ENCODE measurements around the gene CD74.

CD74 gene

DNA sequence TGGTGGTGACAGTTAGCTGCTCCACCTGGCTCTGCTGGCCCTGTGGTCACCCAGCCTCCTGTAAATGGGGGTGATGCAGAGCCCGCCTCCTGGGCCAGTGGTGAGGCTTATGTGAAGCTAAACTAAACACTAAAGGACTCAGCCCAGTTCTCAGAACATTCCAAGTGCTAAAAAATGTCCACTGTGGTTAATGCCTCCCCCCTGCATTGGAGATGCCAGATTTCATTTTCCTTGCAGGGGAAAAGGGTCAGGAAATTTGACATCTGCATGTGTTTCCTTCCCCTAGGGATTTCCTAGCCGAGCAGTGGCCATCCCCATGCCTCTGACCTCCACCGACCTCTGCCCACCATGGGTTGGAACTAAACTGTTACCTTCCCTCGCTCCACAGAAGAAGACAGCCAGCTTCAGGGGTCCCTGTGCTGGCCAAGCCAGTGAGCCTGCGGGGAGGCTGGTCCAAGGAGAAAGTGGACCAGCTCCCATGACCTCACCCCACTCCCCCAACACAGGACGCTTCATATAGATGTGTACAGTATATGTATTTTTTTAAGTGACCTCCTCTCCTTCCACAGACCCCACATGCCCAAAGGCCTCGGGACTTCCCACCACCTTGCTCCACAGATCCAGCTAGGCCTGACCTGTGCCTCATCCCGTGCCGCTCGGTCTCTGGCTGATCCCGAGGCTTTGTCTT lies 13.0 kb downstream of the CD74 start:
- H3K4me3 ChIP-seq (ENCODE audit: low read length): no peak overlapping the region
- H3K4me1 ChIP-seq (ENCODE audit: control insufficient read depth, low read depth, low read length): no peaks in the 10 kb centered on the region
- no peaks in the 10 kb centered on the region for H3K27me3 ChIP-seq (ENCODE audit: control insufficient read depth, insufficient read depth, low read length)
- H3K9me3 ChIP-seq (ENCODE audit: control insufficient read depth, low read depth, low read length): no peaks in the 10 kb centered on the region
- H3K9ac ChIP-seq (ENCODE audit: low read length): no peak overlapping the region
- H3K27ac ChIP-seq (ENCODE audit: low read length): no peak overlapping the region
- H3K36me3 ChIP-seq (ENCODE audit: control insufficient read depth, low read depth, low read length): peaks cover 59% of the 10 kb centered on the region

DNA sequence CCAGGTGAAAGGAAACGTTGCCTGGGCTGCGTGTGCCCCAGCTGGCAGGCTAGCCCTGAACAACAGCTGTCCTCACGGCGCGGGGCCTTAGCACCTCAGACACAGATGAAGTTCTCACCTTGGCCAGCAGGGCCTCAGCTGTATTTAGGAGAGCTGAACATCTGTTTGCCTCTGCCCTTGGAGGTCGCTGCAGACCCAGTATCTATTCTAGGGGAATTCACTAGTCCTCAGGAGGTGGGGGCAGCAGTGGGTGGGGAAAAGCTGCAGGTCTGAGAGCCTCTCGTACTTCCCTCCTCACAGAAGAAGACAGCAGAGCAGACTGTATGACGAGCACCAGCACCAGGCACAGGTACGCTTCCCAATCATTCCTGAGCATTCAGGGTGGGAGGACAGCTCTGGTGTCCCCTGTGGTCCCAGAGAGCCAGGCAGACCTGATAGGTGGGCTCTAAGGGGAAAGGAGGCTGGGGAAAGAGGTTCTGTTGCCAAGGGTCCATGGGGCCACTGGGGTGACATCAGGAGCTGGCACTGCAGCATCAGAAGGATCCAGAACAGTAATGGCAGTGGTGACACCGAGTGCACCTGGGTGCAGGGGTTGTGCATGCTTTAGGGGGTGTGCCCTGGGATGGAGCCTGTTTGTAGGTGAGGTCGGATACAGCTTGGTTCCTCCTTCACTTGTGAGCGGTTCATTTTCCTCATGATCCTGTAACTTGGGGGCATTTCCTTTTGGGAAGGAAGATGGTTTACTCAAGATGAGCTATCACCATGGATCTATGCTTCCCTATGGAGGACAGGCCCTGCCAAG lies 13.8 kb downstream of the CD74 start:
- H3K9ac ChIP-seq (ENCODE audit: low read length): no peak overlapping the region
- H3K4me1 ChIP-seq (ENCODE audit: control insufficient read depth, low read depth, low read length): no peaks in the 10 kb centered on the region
- no peaks in the 10 kb centered on the region for H3K9me3 ChIP-seq (ENCODE audit: control insufficient read depth, low read depth, low read length)
- no peak overlapping the region for H3K27ac ChIP-seq (ENCODE audit: low read length)
- H3K4me3 ChIP-seq (ENCODE audit: low read length): no peak overlapping the region
- no peaks in the 10 kb centered on the region for H3K27me3 ChIP-seq (ENCODE audit: control insufficient read depth, insufficient read depth, low read length)
- peaks cover 64% of the 10 kb centered on the region for H3K36me3 ChIP-seq (ENCODE audit: control insufficient read depth, low read depth, low read length)

DNA sequence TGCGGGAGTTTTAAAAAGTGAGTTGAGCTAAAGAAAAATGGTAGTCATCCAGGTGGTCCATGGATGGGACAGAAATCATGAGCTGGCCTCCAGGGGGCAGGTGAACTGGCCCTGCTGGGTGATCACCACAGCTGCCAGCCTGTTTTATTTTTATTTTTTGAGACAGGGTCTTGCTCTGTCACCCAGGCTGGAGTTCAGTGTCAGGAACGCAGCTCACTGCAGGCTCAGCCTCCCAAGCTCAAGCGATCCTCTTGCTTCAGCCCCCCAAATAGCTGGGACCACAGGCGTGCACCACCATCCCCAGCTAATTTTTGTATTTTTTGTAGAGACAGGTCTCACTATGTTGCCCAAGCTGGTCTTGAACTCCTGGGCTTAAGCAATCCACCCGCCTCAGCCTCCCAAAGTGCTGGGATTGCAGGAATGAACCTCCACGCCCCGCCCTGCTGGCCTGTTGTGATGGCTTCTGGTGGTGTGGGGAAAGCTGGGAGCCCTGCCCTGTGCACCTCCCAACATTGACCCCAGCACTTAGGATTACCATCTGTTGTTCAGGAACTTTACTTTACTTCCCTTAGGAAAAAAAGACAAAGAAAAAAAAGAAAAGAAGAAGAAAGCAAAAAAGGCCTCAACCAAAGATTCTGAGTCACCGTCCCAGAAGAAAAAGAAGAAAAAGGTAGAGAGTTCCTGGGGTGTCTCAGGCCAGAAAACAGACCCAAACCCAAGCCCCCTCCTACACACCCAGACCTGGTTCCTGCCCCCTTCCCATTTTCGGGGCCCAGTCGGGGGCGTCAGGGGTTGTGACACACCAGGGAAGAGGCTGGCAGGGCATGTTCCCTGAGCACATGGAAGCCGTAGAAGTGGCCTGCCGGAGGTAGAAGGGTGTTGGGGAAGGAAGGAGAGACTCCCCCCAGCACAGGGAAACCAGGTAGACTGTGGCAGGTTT lies 14.7 kb downstream of the CD74 start:
- Histone ChIP-seq H3K36me3 (ENCODE audit: control insufficient read depth, low read depth, low read length) (peaks cover 70% of the 10 kb centered on the region), H3K27ac (ENCODE audit: low read length) (no peak overlapping the region), H3K9ac (ENCODE audit: low read length) (no peak overlapping the region), H3K27me3 (ENCODE audit: control insufficient read depth, insufficient read depth, low read length) (no peaks in the 10 kb centered on the region), H3K9me3 (ENCODE audit: control insufficient read depth, low read depth, low read length) (no peaks in the 10 kb centered on the region), H3K4me1 (ENCODE audit: control insufficient read depth, low read depth, low read length) (no peaks in the 10 kb centered on the region), H3K4me3 (ENCODE audit: low read length) (no peak overlapping the region)

DNA sequence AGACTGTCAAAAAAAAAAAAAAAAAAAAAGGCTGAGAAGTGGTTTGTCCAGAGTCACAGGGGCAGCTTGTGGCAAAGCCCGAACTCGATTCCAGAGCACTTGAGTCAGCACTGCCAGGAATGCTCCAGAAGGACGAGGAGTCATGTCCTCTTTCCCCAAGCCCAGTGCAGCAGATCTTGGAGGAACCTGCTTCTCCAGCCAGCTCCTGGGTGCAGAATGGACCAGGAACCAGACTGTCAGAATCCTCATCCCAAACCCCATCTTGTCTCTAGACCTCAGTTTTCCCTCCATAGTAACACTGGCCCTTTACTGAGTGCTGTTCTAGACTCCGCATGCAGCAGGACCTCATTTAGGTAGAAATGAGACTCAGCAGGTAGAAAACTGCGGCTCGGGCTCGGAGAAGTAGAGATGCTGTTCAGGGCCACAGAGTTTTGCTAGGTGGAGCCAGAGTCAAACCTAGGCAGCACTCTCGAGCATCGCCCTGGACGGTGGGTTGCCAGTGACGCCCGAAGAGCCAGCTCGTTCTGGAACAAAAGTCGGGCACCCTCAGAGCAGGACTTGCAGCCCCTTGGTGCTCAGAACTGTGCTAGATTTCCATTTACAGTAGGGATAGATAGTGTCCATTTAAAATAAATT lies 15.4 kb downstream of the CD74 start:
- Histone ChIP-seq H3K27ac (ENCODE audit: low read length) (no peak overlapping the region), H3K27me3 (ENCODE audit: control insufficient read depth, insufficient read depth, low read length) (no peaks in the 10 kb centered on the region)

DNA sequence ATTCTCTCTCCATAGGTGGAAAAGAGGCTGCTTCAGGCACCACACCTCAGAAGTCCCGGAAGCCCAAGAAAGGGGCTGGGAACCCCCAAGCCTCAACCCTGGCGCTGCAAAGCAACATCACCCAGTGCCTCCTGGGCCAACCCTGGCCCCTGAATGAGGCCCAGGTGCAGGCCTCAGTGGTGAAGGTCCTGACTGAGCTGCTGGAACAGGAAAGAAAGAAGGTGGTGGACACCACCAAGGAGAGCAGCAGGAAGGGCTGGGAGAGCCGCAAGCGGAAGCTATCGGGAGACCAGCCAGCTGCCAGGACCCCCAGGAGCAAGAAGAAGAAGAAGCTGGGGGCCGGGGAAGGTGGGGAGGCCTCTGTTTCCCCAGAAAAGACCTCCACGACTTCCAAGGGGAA lies 16.4 kb downstream of the CD74 start:
- Histone ChIP-seq H3K4me3 (ENCODE audit: low read length) (no peak overlapping the region), H3K36me3 (ENCODE audit: control insufficient read depth, low read depth, low read length) (peaks cover 86% of the 10 kb centered on the region), H3K27ac (ENCODE audit: low read length) (no peak overlapping the region), H3K9me3 (ENCODE audit: control insufficient read depth, low read depth, low read length) (no peaks in the 10 kb centered on the region), H3K4me1 (ENCODE audit: control insufficient read depth, low read depth, low read length) (no peaks in the 10 kb centered on the region), H3K27me3 (ENCODE audit: control insufficient read depth, insufficient read depth, low read length) (no peaks in the 10 kb centered on the region), H3K9ac (ENCODE audit: low read length) (no peak overlapping the region)

More for the DNA sequence above, 15.4 kb downstream of the CD74 start:
- Histone ChIP-seq H3K36me3 (ENCODE audit: control insufficient read depth, low read depth, low read length) (peaks cover 77% of the 10 kb centered on the region), H3K4me3 (ENCODE audit: low read length) (no peak overlapping the region), H3K9me3 (ENCODE audit: control insufficient read depth, low read depth, low read length) (no peaks in the 10 kb centered on the region), H3K4me1 (ENCODE audit: control insufficient read depth, low read depth, low read length) (no peaks in the 10 kb centered on the region), H3K9ac (ENCODE audit: low read length) (no peak overlapping the region)

DNA sequence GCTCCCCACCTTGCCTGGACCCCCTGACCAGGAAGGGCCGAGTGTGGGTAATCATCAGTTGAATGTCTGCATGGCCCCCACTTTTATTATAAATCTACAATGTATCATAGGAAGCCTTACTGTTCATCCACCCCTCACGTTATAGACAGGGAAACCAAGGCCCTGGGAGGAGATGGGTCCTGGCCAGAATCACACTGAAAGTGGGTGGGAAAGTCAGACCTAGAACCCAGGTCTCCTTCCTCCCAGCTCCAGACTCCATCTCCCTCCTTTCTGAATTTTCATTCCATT lies 17.1 kb downstream of the CD74 start:
- no peaks in the 10 kb centered on the region for H3K9me3 ChIP-seq (ENCODE audit: control insufficient read depth, low read depth, low read length)
- no peak overlapping the region for H3K27ac ChIP-seq (ENCODE audit: low read length)
- no peak overlapping the region for H3K9ac ChIP-seq (ENCODE audit: low read length)
- H3K4me1 ChIP-seq (ENCODE audit: control insufficient read depth, low read depth, low read length): no peaks in the 10 kb centered on the region
- H3K4me3 ChIP-seq (ENCODE audit: low read length): no peak overlapping the region
- H3K36me3 ChIP-seq (ENCODE audit: control insufficient read depth, low read depth, low read length): peaks cover 86% of the 10 kb centered on the region
- no peaks in the 10 kb centered on the region for H3K27me3 ChIP-seq (ENCODE audit: control insufficient read depth, insufficient read depth, low read length)

DNA sequence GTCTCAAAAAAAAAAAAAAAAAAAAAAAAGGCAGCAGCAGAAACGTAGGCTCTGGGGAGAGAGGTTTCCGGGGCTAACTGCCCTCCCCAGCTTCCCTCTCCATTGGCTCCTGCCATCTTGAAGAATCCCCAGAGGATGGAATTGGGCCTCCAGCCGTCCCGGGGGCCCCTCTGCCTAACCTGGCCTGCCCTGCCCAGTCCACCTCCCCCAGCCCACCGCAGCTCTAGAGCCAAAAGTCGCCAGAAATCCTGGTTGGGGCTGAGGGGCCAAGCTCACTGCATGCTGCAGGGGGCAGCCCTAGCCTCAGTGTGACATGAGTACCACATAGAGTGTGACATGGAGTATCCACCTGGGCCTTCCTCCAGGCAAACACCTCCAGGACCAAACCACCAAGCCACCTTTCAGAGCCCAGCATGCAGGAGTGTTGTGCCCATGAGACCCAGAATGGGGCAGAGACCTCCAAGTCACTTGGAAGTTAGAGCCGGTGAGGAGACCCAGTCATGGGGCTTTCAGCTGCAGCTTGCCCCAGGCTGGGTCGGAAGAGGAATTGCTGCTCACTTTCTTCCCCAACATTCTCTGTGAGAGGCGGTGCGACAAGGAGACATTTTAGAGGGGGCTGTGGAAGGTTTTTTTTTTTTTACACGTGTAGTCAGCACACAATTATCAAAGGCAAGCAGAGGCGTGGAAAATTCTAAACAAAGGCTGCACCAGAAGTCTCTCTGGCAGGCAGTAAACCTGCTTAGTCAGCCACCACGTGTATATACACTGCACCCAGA lies 17.6 kb downstream of the CD74 start:
- H3K27me3 ChIP-seq (ENCODE audit: control insufficient read depth, insufficient read depth, low read length): no peaks in the 10 kb centered on the region
- no peaks in the 10 kb centered on the region for H3K4me1 ChIP-seq (ENCODE audit: control insufficient read depth, low read depth, low read length)
- H3K27ac ChIP-seq (ENCODE audit: low read length): no peak overlapping the region
- no peaks in the 10 kb centered on the region for H3K9me3 ChIP-seq (ENCODE audit: control insufficient read depth, low read depth, low read length)
- H3K9ac ChIP-seq (ENCODE audit: low read length): no peak overlapping the region
- peaks cover 86% of the 10 kb centered on the region for H3K36me3 ChIP-seq (ENCODE audit: control insufficient read depth, low read depth, low read length)
- H3K4me3 ChIP-seq (ENCODE audit: low read length): no peak overlapping the region

DNA sequence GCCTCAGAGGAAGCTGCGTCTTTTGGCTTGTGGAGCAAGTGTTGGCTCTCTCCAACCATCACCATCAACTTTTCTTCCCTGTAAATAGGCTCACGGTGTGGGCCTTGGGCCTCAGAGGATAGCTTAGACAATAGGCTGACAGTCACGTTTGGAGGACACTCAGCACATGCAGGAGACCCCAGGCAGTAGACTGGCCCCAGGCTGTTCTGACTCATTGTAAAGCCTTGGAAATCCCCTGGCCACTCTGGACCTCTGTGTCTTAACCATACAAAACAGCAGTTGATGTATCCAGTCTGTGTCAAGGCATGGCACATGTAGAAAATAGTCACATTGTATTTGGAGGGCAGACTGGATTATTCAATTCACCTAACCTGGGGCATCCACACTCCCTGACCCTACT lies 18.6 kb downstream of the CD74 start:
- Histone ChIP-seq H3K27me3 (ENCODE audit: control insufficient read depth, insufficient read depth, low read length) (no peaks in the 10 kb centered on the region), H3K36me3 (ENCODE audit: control insufficient read depth, low read depth, low read length) (peaks cover 86% of the 10 kb centered on the region), H3K4me3 (ENCODE audit: low read length) (no peak overlapping the region), H3K4me1 (ENCODE audit: control insufficient read depth, low read depth, low read length) (no peaks in the 10 kb centered on the region), H3K9me3 (ENCODE audit: control insufficient read depth, low read depth, low read length) (no peaks in the 10 kb centered on the region), H3K27ac (ENCODE audit: low read length) (no peak overlapping the region), H3K9ac (ENCODE audit: low read length) (no peak overlapping the region)

DNA sequence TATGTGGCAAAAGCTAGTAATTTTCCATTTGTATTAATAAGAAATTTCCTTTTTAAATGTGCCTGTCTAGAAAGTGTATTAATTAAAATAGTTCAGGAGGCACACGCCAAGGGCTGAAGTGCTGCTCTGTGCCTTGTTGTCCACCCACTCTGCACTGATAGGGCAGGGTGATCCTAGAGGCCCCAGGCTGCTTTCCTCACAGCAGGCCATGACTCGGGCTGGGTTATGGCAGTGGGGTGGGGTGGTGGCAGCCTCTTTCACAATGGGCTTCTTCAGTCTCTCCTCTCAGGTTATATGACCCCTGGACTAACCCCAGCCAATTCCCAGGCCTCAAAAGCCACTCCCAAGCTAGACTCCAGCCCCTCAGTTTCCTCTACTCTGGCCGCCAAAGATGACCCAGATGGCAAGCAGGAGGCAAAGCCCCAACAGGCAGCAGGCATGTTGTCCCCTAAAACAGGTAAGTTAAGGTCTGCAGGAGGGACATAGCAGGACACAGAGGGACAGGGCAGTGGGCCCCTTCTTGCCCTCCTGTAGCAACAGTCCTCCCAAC lies 19.5 kb downstream of the CD74 start:
- H3K9ac ChIP-seq (ENCODE audit: low read length): no peak overlapping the region
- H3K4me1 ChIP-seq (ENCODE audit: control insufficient read depth, low read depth, low read length): no peaks in the 10 kb centered on the region
- no peaks in the 10 kb centered on the region for H3K9me3 ChIP-seq (ENCODE audit: control insufficient read depth, low read depth, low read length)
- no peak overlapping the region for H3K27ac ChIP-seq (ENCODE audit: low read length)
- no peaks in the 10 kb centered on the region for H3K27me3 ChIP-seq (ENCODE audit: control insufficient read depth, insufficient read depth, low read length)
- H3K36me3 ChIP-seq (ENCODE audit: control insufficient read depth, low read depth, low read length): peaks cover 84% of the 10 kb centered on the region
- no peak overlapping the region for H3K4me3 ChIP-seq (ENCODE audit: low read length)

DNA sequence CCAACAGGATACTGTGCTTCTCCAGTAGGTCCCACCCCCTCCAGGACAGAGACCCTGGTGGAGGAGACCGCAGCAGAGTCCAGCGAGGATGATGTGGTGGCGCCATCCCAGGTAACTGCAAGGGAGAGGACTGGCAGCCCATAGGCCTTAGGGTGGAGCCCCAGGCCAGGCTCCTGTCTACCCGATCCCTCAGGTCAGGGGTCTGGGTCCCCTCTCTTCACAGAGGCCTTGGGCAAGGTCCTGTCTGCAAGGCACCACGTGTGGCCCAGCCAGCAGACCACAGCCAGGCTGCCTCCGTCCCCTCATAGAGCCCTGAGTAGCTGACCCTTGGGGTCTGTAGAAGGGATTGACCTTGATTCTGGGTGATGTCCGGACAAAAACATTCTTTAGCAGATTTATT lies 20.0 kb downstream of the CD74 start:
- Histone ChIP-seq H3K4me3 (ENCODE audit: low read length) (no peak overlapping the region), H3K9ac (ENCODE audit: low read length) (no peak overlapping the region), H3K9me3 (ENCODE audit: control insufficient read depth, low read depth, low read length) (no peaks in the 10 kb centered on the region), H3K36me3 (ENCODE audit: control insufficient read depth, low read depth, low read length) (peaks cover 88% of the 10 kb centered on the region), H3K27me3 (ENCODE audit: control insufficient read depth, insufficient read depth, low read length) (no peaks in the 10 kb centered on the region), H3K27ac (ENCODE audit: low read length) (no peak overlapping the region), H3K4me1 (ENCODE audit: control insufficient read depth, low read depth, low read length) (no peaks in the 10 kb centered on the region)

Measured in iPS-18a (cell line).